HepG2 (cell line): ENCODE measurements around the gene LTC4S. TPM values are rescaled to one million over a fixed set of nuclear protein-coding genes. Genes with fewer than 3 reads are reported as not detected.

Experiments
- ARID2 ChIP-seq: sonication (generic); formaldehyde crosslinking; IDR thresholded peaks from 2 replicates; pipeline ENCODE4 v1.8.1; 2022; ENCODE audit warnings: mild to moderate bottlenecking, missing genetic modification reagents, borderline replicate concordance
- ARNT ChIP-seq: fragments of 450-650 bp; IDR thresholded peaks from 2 replicates; pipeline ENCODE4 v1.6.1; 2017
- ELF4 ChIP-seq: sonication (generic); formaldehyde crosslinking; IDR thresholded peaks from 2 replicates; pipeline ENCODE4 v1.5.0; 2020; ENCODE audit warnings: missing genetic modification reagents, mild to moderate bottlenecking, moderate library complexity, borderline replicate concordance
- ETV5 ChIP-seq: IDR thresholded peaks from 2 replicates; pipeline ENCODE4 v1.6.1; 2018; ENCODE audit warnings: missing biosample characterization, missing genetic modification reagents, inconsistent platforms, borderline replicate concordance
- HDAC2 ChIP-seq: sonication (generic); formaldehyde crosslinking; IDR thresholded peaks from 2 replicates; pipeline ENCODE4 v1.4.0; 2020; ENCODE audit warnings: missing genetic modification reagents
- HOXA9 ChIP-seq: sonication (generic); formaldehyde crosslinking; IDR thresholded peaks from 2 replicates; pipeline ENCODE4 v1.8.1; 2022; ENCODE audit warnings: missing genetic modification reagents, mild to moderate bottlenecking, moderate library complexity, borderline replicate concordance
- IKZF5 ChIP-seq: IDR thresholded peaks from 2 replicates; pipeline ENCODE4 v1.6.1; 2018; ENCODE audit warnings: missing genetic modification reagents, mild to moderate bottlenecking, missing compliant biosample characterization
- MXI1 ChIP-seq: IDR thresholded peaks from 3 replicates; pipeline ENCODE4 v1.6.1; 2012; ENCODE audit warnings: low read depth, low read length, inconsistent platforms, borderline replicate concordance
- PHF8 ChIP-seq: sonication (generic); formaldehyde crosslinking; IDR thresholded peaks from 2 replicates; pipeline ENCODE4 v1.5.0; 2020; ENCODE audit warnings: missing genetic modification reagents
- PRMT3 ChIP-seq: sonication (generic); formaldehyde crosslinking; IDR thresholded peaks from 2 replicates; pipeline ENCODE4 v1.8.1; 2022; ENCODE audit warnings: low read depth, mild to moderate bottlenecking, moderate library complexity, missing genetic modification reagents, borderline replicate concordance
- RAD21 ChIP-seq: fragments of 450-650 bp; formaldehyde crosslinking; IDR thresholded peaks from 2 replicates; pipeline ENCODE4 v1.5.0; 2020; ENCODE audit warnings: mild to moderate bottlenecking
- SMARCE1 ChIP-seq: fragments of 450-650 bp; IDR thresholded peaks from 2 replicates; pipeline ENCODE4 v1.6.1; 2017; ENCODE audit warnings: borderline replicate concordance
- TERF1 ChIP-seq: sonication (generic); formaldehyde crosslinking; IDR thresholded peaks from 2 replicates; pipeline ENCODE4 v1.8.0; 2022; ENCODE audit warnings: mild to moderate bottlenecking, missing genetic modification reagents, moderate library complexity
- YY1 ChIP-seq: IDR thresholded peaks from 2 replicates; pipeline ENCODE4 v1.6.1; 2011; ENCODE audit warnings: low read length, low read depth, moderate library complexity, mild to moderate bottlenecking; ENCODE audit not compliant: insufficient read depth, insufficient replicate concordance
- ZEB1 ChIP-seq: IDR thresholded peaks from 2 replicates; pipeline ENCODE4 v1.6.1; 2012; ENCODE audit warnings: mild to moderate bottlenecking, low read depth, inconsistent platforms; ENCODE audit not compliant: insufficient replicate concordance
- ZNF563 ChIP-seq: sonication (generic); formaldehyde crosslinking; IDR thresholded peaks from 2 replicates; pipeline ENCODE4 v1.8.0; 2022; ENCODE audit warnings: mild to moderate bottlenecking, moderate library complexity, missing genetic modification reagents
- ZNF773 ChIP-seq: sonication (generic); formaldehyde crosslinking; IDR thresholded peaks from 2 replicates; pipeline ENCODE4 v1.4.0; 2020; ENCODE audit warnings: missing genetic modification reagents, borderline replicate concordance
- ZSCAN21 ChIP-seq: sonication (generic); formaldehyde crosslinking; IDR thresholded peaks from 2 replicates; pipeline ENCODE4 v1.8.0; 2022; ENCODE audit warnings: mild to moderate bottlenecking, missing genetic modification reagents, moderate library complexity, borderline replicate concordance
- ZSCAN9 ChIP-seq: IDR thresholded peaks from 2 replicates; pipeline ENCODE4 v1.6.1; 2016; ENCODE audit warnings: borderline replicate concordance
- polyA plus RNA-seq, 8 experiments: library from polyadenylated mRNA; depleted of rRNA in 3 of 8; stranded (reverse) in 7 of 8; unstranded in 1 of 8; fragments of >200 nt; fragmentation: Illumina TruSeq in 4 of 8; extraction: Trizol in 4 of 8; gene quantifications; 2 replicates each; pipeline versions ENCODE4 v1.2.1 to v1.2.3, GENCODE V29; 2011 to 2016; ENCODE audit warnings: low read depth in 4 of 8, missing spikeins in 1 of 8, mixed read lengths in 1 of 8; ENCODE audit not compliant: insufficient read depth in 1 of 8
- total RNA-seq, 5 experiments: library from RNA; depleted of rRNA; stranded (reverse); fragments of >200 nt; fragmentation: Illumina TruSeq; extraction: Trizol; gene quantifications; 2 replicates each; pipeline ENCODE4 v1.2.3, GENCODE V29; 2016; ENCODE audit warnings: low read depth in 1 of 5
- TF ChIP-seq, protein P1 (sequence below): sonication (generic); formaldehyde crosslinking; IDR thresholded peaks from 2 replicates; pipeline ENCODE4 v1.4.0; 2020; ENCODE audit warnings: low read depth, mild to moderate bottlenecking, missing genetic modification reagents
- TF ChIP-seq, protein P2 (sequence below): sonication (generic); formaldehyde crosslinking; conservative IDR thresholded peaks from 2 replicates; pipeline ENCODE4 v1.8.0; 2022; ENCODE audit warnings: mild to moderate bottlenecking, moderate library complexity, missing genetic modification reagents

LTC4S gene
- total and polyA plus RNA-seq, 2 of the 13 experiments (the other 11 are each of a cell fraction or from before 2014, with no cell fraction given) = 0.35 TPM; not detected in 1

DNA sequence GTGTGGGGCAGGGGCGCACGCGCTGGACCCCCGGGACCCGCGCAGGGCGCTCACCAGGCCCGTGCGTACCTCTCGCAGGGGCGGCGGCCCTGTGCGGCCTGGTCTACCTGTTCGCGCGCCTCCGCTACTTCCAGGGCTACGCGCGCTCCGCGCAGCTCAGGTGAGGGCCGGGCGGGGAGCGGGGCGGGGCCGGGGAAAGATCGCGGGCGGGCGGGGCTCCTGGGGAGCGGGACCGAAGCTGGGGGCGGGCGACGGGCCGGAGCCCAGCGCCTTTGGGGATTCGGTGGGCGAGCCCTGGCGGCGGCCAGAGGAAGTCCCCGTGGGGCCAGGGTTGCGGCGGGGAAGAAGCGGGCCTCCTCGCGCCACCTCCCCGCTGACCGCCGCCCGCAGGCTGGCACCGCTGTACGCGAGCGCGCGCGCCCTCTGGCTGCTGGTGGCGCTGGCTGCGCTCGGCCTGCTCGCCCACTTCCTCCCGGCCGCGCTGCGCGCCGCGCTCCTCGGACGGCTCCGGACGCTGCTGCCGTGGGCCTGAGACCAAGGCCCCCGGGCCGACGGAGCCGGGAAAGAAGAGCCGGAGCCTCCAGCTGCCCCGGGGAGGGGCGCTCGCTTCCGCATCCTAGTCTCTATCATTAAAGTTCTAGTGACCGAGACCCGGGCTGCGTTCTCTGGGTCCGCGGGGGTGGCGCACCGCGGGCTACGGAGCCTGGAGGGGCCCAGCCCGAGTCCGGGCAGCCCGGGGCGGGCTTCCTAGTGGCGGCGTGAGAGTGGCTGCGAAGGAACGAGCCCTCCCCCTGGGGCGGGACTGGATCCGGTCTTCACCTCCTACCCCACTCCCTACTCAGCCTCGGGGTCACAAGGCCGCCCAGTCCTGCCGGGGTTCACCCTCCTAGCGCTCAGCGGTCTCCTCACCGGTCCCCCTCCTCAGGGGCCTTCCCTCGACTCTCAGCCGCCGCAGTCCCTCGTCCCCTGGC lies 2.4 kb downstream of the LTC4S start (continued):
- TF ChIP-seq PRMT3 (CRISPR knock-in tag) (0 out of 2 replicates have a peak, but pooled peaks have one; percentile 9), ZSCAN21 (peak; percentile 65; the same call in 1 of the 2 replicates), ARNT (no peak), SMARCE1 (no peak), ZSCAN9 (CRISPR knock-in tag) (no peak), HOXA9 (CRISPR knock-in tag) (no peak), HDAC2 (no peak), ETV5 (peak; percentile 54; the same call in 1 of the 2 replicates), RAD21 (CRISPR knock-in tag) (peak; percentile 94), ARID2 (CRISPR knock-in tag) (0 out of 2 replicates have a peak, but pooled peaks have one; percentile 39), MXI1 (peak; percentile 43; the same call in 2 of the 3 replicates), ZNF773 (CRISPR knock-in tag) (0 out of 2 replicates have a peak, but pooled peaks have one; percentile 10), PHF8 (CRISPR knock-in tag) (peak; percentile 82), ZEB1 (peak; percentile 80), ELF4 (no peak), YY1 (peak; percentile 37), TERF1 (CRISPR knock-in tag) (no peak), IKZF5 (CRISPR knock-in tag) (peak; percentile 2; the same call in 1 of the 2 replicates), ZNF563 (CRISPR knock-in tag) (peak; percentile 66; the same call in 1 of the 2 replicates)
- TF ChIP-seq, protein P1, sequence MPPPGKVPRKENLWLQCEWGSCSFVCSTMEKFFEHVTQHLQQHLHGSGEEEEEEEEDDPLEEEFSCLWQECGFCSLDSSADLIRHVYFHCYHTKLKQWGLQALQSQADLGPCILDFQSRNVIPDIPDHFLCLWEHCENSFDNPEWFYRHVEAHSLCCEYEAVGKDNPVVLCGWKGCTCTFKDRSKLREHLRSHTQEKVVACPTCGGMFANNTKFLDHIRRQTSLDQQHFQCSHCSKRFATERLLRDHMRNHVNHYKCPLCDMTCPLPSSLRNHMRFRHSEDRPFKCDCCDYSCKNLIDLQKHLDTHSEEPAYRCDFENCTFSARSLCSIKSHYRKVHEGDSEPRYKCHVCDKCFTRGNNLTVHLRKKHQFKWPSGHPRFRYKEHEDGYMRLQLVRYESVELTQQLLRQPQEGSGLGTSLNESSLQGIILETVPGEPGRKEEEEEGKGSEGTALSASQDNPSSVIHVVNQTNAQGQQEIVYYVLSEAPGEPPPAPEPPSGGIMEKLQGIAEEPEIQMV (CRISPR knock-in tag) = peak; percentile 47; the same call in 1 of the 2 replicates
- TF ChIP-seq, protein P2, sequence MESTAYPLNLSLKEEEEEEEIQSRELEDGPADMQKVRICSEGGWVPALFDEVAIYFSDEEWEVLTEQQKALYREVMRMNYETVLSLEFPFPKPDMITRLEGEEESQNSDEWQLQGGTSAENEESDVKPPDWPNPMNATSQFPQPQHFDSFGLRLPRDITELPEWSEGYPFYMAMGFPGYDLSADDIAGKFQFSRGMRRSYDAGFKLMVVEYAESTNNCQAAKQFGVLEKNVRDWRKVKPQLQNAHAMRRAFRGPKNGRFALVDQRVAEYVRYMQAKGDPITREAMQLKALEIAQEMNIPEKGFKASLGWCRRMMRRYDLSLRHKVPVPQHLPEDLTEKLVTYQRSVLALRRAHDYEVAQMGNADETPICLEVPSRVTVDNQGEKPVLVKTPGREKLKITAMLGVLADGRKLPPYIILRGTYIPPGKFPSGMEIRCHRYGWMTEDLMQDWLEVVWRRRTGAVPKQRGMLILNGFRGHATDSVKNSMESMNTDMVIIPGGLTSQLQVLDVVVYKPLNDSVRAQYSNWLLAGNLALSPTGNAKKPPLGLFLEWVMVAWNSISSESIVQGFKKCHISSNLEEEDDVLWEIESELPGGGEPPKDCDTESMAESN (CRISPR knock-in tag) = peak; percentile 47; the same call in 1 of the 2 replicates
